ENCODE measurements around the gene PATL2.

PATL2 gene

GRCh38 chr15:44662478-44663409 lies 48.4 kb downstream of the PATL2 start:
- no peaks in the 10 kb centered on the region for H3K9me3 ChIP-seq (ENCODE audit: insufficient read depth, low read depth, low read length)
- peak overlapping the region; percentile 83 for H3K27ac ChIP-seq (ENCODE audit: low read depth, low read length)
- WGBS: 28% methylated on average over 34 of the region's 34 CpGs
- H3K27me3 ChIP-seq (ENCODE audit: insufficient read depth, low read length): no peaks in the 10 kb centered on the region
- peak overlapping the region; percentile 86 for H3K4me3 ChIP-seq (ENCODE audit: low read length)
- H3K36me3 ChIP-seq (ENCODE audit: insufficient read depth, low read length): peaks cover 23% of the 10 kb centered on the region
- peaks cover 7% of the 10 kb centered on the region for H3K4me1 ChIP-seq (ENCODE audit: insufficient read depth, low read length)
- H3K9ac ChIP-seq (ENCODE audit: low read depth, low read length): peak overlapping the region; percentile 86

DNA sequence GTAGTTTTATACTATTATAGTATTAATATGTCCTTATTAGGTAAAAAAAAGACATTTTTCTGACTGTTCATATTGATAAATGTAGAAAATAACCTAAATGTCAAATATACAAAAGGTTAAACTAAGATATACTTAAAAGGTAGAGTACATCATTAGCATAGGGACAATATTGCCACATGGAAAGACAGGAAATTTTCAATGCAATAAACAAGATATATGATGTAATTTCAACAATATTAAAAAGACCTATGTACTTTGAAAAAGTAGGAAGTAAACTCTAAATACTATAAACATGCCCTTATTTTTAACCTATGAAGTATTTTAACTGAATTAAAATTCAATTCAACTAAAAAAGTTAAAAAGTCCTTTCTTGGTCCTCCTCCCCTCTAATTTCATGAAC lies 49.5 kb downstream of the PATL2 start:
- Histone ChIP-seq H3K4me1 (ENCODE audit: insufficient read depth, low read length) (peaks cover 7% of the 10 kb centered on the region), H3K9me3 (ENCODE audit: insufficient read depth, low read depth, low read length) (no peaks in the 10 kb centered on the region), H3K36me3 (ENCODE audit: insufficient read depth, low read length) (peaks cover 34% of the 10 kb centered on the region), H3K27me3 (ENCODE audit: insufficient read depth, low read length) (no peaks in the 10 kb centered on the region), H3K9ac (ENCODE audit: low read depth, low read length) (no peak overlapping the region), H3K27ac (ENCODE audit: low read depth, low read length) (no peak overlapping the region), H3K4me3 (ENCODE audit: low read length) (peak overlapping the region; percentile 86; the same call in 1 of the 2 replicates)

DNA sequence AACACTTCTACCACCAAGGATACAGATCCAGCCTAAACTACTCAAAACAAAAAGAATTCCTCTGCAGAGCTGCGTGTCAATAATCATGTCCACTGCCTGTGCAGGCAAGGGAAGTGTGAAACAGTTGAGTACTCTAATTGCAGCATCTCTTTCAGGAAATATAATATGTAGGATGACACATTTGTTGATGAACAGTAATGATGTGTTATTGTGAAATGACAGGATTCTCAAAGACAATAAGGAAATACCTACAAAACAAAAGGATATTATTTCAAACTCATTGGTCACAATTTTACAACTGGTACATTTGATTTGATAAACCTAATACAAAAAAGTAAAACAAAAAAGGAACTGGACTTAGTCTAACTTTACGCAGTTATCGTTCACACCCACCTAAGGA lies 52.1 kb downstream of the PATL2 start:
- Histone ChIP-seq H3K4me1 (ENCODE audit: insufficient read depth, low read length) (peaks cover 6% of the 10 kb centered on the region), H3K9me3 (ENCODE audit: insufficient read depth, low read depth, low read length) (no peaks in the 10 kb centered on the region), H3K27me3 (ENCODE audit: insufficient read depth, low read length) (no peaks in the 10 kb centered on the region), H3K36me3 (ENCODE audit: insufficient read depth, low read length) (peaks cover 54% of the 10 kb centered on the region), H3K9ac (ENCODE audit: low read depth, low read length) (no peak overlapping the region), H3K27ac (ENCODE audit: low read depth, low read length) (no peak overlapping the region), H3K4me3 (ENCODE audit: low read length) (no peak overlapping the region)
- WGBS: 86% methylated on average over 1 of the region's 3 CpGs

DNA sequence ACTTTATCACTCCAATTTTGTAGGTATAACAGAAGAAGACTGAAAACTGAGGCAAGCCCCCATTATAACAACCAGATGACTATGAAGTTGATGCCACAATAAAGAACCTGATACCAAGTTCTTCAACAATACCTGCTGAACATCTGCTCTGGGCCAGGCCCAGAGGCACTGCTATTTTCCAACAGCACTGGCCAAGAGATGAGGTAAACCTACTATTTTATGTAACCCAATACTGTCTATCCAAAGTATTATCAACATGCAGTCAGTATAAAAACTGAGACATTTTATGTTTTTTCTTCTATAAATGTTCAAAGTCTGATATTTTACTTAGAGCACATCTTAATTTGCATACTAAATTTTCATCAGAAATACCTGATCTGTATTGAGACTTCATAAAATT lies 53.7 kb downstream of the PATL2 start:
- H3K27me3 ChIP-seq (ENCODE audit: insufficient read depth, low read length): no peaks in the 10 kb centered on the region
- no peak overlapping the region for H3K9ac ChIP-seq (ENCODE audit: low read depth, low read length)
- H3K9me3 ChIP-seq (ENCODE audit: insufficient read depth, low read depth, low read length): no peaks in the 10 kb centered on the region
- peaks cover 64% of the 10 kb centered on the region for H3K36me3 ChIP-seq (ENCODE audit: insufficient read depth, low read length)
- H3K4me3 ChIP-seq (ENCODE audit: low read length): no peak overlapping the region
- H3K27ac ChIP-seq (ENCODE audit: low read depth, low read length): no peak overlapping the region
- peaks cover 3% of the 10 kb centered on the region; the same call in 1 of the 2 replicates for H3K4me1 ChIP-seq (ENCODE audit: insufficient read depth, low read length)

- Histone ChIP-seq H3K9ac (ENCODE audit: low read depth, low read length) (no peak overlapping the region), H3K9me3 (ENCODE audit: insufficient read depth, low read depth, low read length) (no peaks in the 10 kb centered on the region), H3K4me1 (ENCODE audit: insufficient read depth, low read length) (peaks cover 2% of the 10 kb centered on the region; the same call in 1 of the 2 replicates), H3K36me3 (ENCODE audit: insufficient read depth, low read length) (peaks cover 69% of the 10 kb centered on the region), H3K4me3 (ENCODE audit: low read length) (no peak overlapping the region), H3K27me3 (ENCODE audit: insufficient read depth, low read length) (no peaks in the 10 kb centered on the region), H3K27ac (ENCODE audit: low read depth, low read length) (no peak overlapping the region)
- 97% methylated on average over 3 of the region's 3 CpGs for WGBS
These were observed 54.2 kb downstream of the PATL2 start for GRCh38 chr15:44656913-44657312.

DNA sequence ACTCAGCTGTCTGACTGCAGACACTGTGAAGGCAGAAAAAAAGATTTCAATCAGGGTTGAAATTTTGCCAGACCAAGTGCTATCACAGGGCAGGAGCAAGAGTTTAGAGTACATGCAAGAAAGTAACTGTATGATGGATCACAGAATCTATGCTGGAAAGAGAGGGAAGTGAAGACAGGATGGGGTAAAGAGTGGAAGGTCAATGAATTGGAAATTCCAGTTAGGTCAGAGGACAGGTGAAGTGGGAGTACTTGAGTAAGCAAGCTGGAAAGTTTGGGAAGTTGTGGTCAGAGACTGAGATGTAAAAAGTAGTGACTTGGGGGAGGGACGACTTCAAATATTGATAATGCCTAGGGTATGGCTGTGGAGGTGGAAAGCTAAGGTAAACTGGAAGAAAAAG lies 54.8 kb downstream of the PATL2 start:
- Histone ChIP-seq H3K27me3 (ENCODE audit: insufficient read depth, low read length) (no peaks in the 10 kb centered on the region), H3K4me3 (ENCODE audit: low read length) (no peak overlapping the region), H3K27ac (ENCODE audit: low read depth, low read length) (no peak overlapping the region), H3K9me3 (ENCODE audit: insufficient read depth, low read depth, low read length) (no peaks in the 10 kb centered on the region), H3K36me3 (ENCODE audit: insufficient read depth, low read length) (peaks cover 75% of the 10 kb centered on the region), H3K4me1 (ENCODE audit: insufficient read depth, low read length) (no peaks in the 10 kb centered on the region), H3K9ac (ENCODE audit: low read depth, low read length) (no peak overlapping the region)
- 92% methylated on average over 1 of the region's 1 CpG for WGBS

DNA sequence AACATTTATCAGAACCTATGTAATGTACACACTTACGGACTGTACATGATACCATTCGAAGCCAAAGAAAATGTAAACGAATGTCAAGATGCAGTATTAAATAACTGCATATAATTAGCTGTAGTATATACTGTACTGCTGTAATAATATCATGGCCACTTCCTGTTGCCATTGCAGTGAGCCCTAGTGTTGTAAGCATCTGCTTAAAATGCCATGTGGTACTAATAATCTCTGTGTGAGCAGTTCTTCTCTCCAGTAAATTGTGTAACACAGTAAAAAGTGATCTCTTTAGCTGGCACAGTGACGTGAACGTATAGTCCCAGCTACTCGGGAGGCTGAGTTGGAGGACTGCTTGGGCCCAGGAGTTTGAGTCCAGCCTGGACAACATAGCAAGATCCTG lies 56.3 kb downstream of the PATL2 start:
- H3K9ac ChIP-seq (ENCODE audit: low read depth, low read length): no peak overlapping the region
- no peaks in the 10 kb centered on the region for H3K27me3 ChIP-seq (ENCODE audit: insufficient read depth, low read length)
- 97% methylated on average over 6 of the region's 6 CpGs for WGBS
- H3K9me3 ChIP-seq (ENCODE audit: insufficient read depth, low read depth, low read length): no peaks in the 10 kb centered on the region
- H3K4me3 ChIP-seq (ENCODE audit: low read length): no peak overlapping the region
- H3K4me1 ChIP-seq (ENCODE audit: insufficient read depth, low read length): no peaks in the 10 kb centered on the region
- H3K36me3 ChIP-seq (ENCODE audit: insufficient read depth, low read length): peaks cover 83% of the 10 kb centered on the region
- H3K27ac ChIP-seq (ENCODE audit: low read depth, low read length): no peak overlapping the region

- H3K9ac ChIP-seq (ENCODE audit: low read depth, low read length): no peak overlapping the region
- H3K4me3 ChIP-seq (ENCODE audit: low read length): no peak overlapping the region
- H3K27me3 ChIP-seq (ENCODE audit: insufficient read depth, low read length): no peaks in the 10 kb centered on the region
- no peak overlapping the region for H3K27ac ChIP-seq (ENCODE audit: low read depth, low read length)
- no peaks in the 10 kb centered on the region for H3K4me1 ChIP-seq (ENCODE audit: insufficient read depth, low read length)
- H3K9me3 ChIP-seq (ENCODE audit: insufficient read depth, low read depth, low read length): 0 out of 2 replicates have a peak, but pooled peaks cover 3% of the 10 kb centered on the region
- H3K36me3 ChIP-seq (ENCODE audit: insufficient read depth, low read length): peaks cover 65% of the 10 kb centered on the region
These were observed 63.5 kb downstream of the PATL2 start for GRCh38 chr15:44647637-44648036.

DNA sequence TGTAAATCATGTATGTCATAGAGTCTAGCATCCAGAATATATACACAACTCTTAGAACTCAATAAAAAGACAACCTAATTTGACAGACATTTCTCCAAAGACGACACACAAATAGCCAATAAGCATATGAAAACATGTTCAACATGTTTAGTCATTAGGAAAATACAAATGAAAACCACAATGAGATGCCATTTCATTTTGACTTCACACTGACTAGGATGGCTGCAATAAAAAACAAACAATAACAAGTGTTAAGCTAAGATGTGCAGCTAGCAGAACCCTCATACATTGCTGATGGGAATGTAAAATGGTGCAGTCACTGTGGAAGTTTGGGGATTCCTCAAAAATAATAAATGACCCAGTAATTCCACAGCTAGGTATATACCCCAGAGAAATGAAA lies 64.1 kb downstream of the PATL2 start:
- Histone ChIP-seq H3K36me3 (ENCODE audit: insufficient read depth, low read length) (peaks cover 61% of the 10 kb centered on the region), H3K27me3 (ENCODE audit: insufficient read depth, low read length) (no peaks in the 10 kb centered on the region), H3K4me1 (ENCODE audit: insufficient read depth, low read length) (no peaks in the 10 kb centered on the region), H3K4me3 (ENCODE audit: low read length) (no peak overlapping the region), H3K27ac (ENCODE audit: low read depth, low read length) (no peak overlapping the region), H3K9me3 (ENCODE audit: insufficient read depth, low read depth, low read length) (0 out of 2 replicates have a peak, but pooled peaks cover 3% of the 10 kb centered on the region), H3K9ac (ENCODE audit: low read depth, low read length) (no peak overlapping the region)
- 92% methylated on average over 1 of the region's 1 CpG for WGBS

GRCh38 chr15:44646460-44646859 lies 64.7 kb downstream of the PATL2 start:
- Histone ChIP-seq H3K36me3 (ENCODE audit: insufficient read depth, low read length) (peaks cover 55% of the 10 kb centered on the region), H3K9me3 (ENCODE audit: insufficient read depth, low read depth, low read length) (0 out of 2 replicates have a peak, but pooled peaks cover 3% of the 10 kb centered on the region), H3K27me3 (ENCODE audit: insufficient read depth, low read length) (no peaks in the 10 kb centered on the region), H3K9ac (ENCODE audit: low read depth, low read length) (no peak overlapping the region), H3K4me3 (ENCODE audit: low read length) (no peak overlapping the region), H3K4me1 (ENCODE audit: insufficient read depth, low read length) (no peaks in the 10 kb centered on the region), H3K27ac (ENCODE audit: low read depth, low read length) (no peak overlapping the region)
- 97% methylated on average over 2 of the region's 2 CpGs for WGBS

- Histone ChIP-seq H3K27me3 (ENCODE audit: insufficient read depth, low read length) (no peaks in the 10 kb centered on the region), H3K9me3 (ENCODE audit: insufficient read depth, low read depth, low read length) (peaks cover 8% of the 10 kb centered on the region; the same call in 1 of the 2 replicates), H3K36me3 (ENCODE audit: insufficient read depth, low read length) (peaks cover 31% of the 10 kb centered on the region), H3K4me1 (ENCODE audit: insufficient read depth, low read length) (no peaks in the 10 kb centered on the region), H3K9ac (ENCODE audit: low read depth, low read length) (no peak overlapping the region), H3K4me3 (ENCODE audit: low read length) (no peak overlapping the region), H3K27ac (ENCODE audit: low read depth, low read length) (no peak overlapping the region)
- WGBS: 80% methylated on average over 2 of the region's 4 CpGs
These were observed 69.5 kb downstream of the PATL2 start for GRCh38 chr15:44641651-44642050.
